Skeletal muscle cell (primary cell): ENCODE results near the gene TRAPPC8.
A peak's percentile ranks its signal among the peaks of the same experiment; 100 is the strongest.
"Not testable (repeated sequence)": the region's sequence is repeated elsewhere in the genome, so short reads cannot be mapped to it uniquely, and the experiment has no call there.

Experiments used
- DNase-seq: peaks from one replicate; pipeline ENCODE4 v3.0.0-alpha.2; 2010; ENCODE audit warnings: low read depth
- H3K4me3 ChIP-seq: 2 replicates; pipeline ENCODE4 v1.5.1; 2011; ENCODE audit warnings: low read depth, mild to moderate bottlenecking, control low read depth, low read length, moderate library complexity

Gene TRAPPC8

GRCh38 chr18:31943878-31944816 lies 1.2 kb upstream of the TRAPPC8 start:
- peak overlapping the region; percentile 82 for H3K4me3 ChIP-seq
- DNase-seq, result no peak

GRCh38 chr18:31942291-31942998 lies 483 bp downstream of the TRAPPC8 start:
- no peak for DNase-seq
- peak overlapping the region; percentile 82 for H3K4me3 ChIP-seq

GRCh38 chr18:31941010-31941809 lies 1.7 kb downstream of the TRAPPC8 start:
- peak overlapping the region; percentile 82 for H3K4me3 ChIP-seq
- no peak for DNase-seq

- not testable (repeated sequence) for H3K4me3 ChIP-seq, DNase-seq
These were observed 8.2 kb downstream of the TRAPPC8 start for GRCh38 chr18:31934773-31935172.

GRCh38 chr18:31931886-31932240 lies 11.1 kb downstream of the TRAPPC8 start:
- DNase-seq, result no peak
- H3K4me3 ChIP-seq, result no peak overlapping the region

- no peak for DNase-seq
- no peak overlapping the region for H3K4me3 ChIP-seq
These were observed 11.6 kb downstream of the TRAPPC8 start for GRCh38 chr18:31931163-31931885.

- no peak for DNase-seq
- no peak overlapping the region for H3K4me3 ChIP-seq
These were observed 13.7 kb downstream of the TRAPPC8 start for GRCh38 chr18:31929273-31929672.

GRCh38 chr18:31926988-31927387 lies 15.9 kb downstream of the TRAPPC8 start:
- not testable (repeated sequence) for DNase-seq, H3K4me3 ChIP-seq

GRCh38 chr18:31920277-31920676 lies 22.7 kb downstream of the TRAPPC8 start:
- no peak for DNase-seq
- no peak overlapping the region for H3K4me3 ChIP-seq

GRCh38 chr18:31919366-31919765 lies 23.6 kb downstream of the TRAPPC8 start:
- not testable (repeated sequence) for H3K4me3 ChIP-seq, DNase-seq

GRCh38 chr18:31918733-31919132 lies 24.2 kb downstream of the TRAPPC8 start:
- H3K4me3 ChIP-seq, result no peak overlapping the region
- DNase-seq, result no peak

- H3K4me3 ChIP-seq, result no peak overlapping the region
- no peak for DNase-seq
These were observed 41.9 kb downstream of the TRAPPC8 start for GRCh38 chr18:31901063-31901462.

GRCh38 chr18:31899771-31900170 lies 43.2 kb downstream of the TRAPPC8 start:
- not testable (repeated sequence) for H3K4me3 ChIP-seq, DNase-seq

GRCh38 chr18:31892936-31893335 lies 50.0 kb downstream of the TRAPPC8 start:
- H3K4me3 ChIP-seq, result no peak overlapping the region
- no peak for DNase-seq

GRCh38 chr18:31891566-31891965 lies 51.4 kb downstream of the TRAPPC8 start:
- H3K4me3 ChIP-seq, result no peak overlapping the region

GRCh38 chr18:31884020-31884419 lies 58.9 kb downstream of the TRAPPC8 start:
- H3K4me3 ChIP-seq, result no peak overlapping the region
- no peak for DNase-seq

More at GRCh38 chr18:31891566-31891965, 51.4 kb downstream of the TRAPPC8 start:
- no peak for DNase-seq

- H3K4me3 ChIP-seq, result no peak overlapping the region
- DNase-seq, result no peak
These were observed 62.6 kb downstream of the TRAPPC8 start for GRCh38 chr18:31880186-31880898.

- DNase-seq, result no peak
- no peak overlapping the region for H3K4me3 ChIP-seq
These were observed 64.6 kb downstream of the TRAPPC8 start for GRCh38 chr18:31878358-31878757.

- no peak overlapping the region for H3K4me3 ChIP-seq
- DNase-seq, result no peak
These were observed 65.0 kb downstream of the TRAPPC8 start for GRCh38 chr18:31877900-31878299.
